ENCODE results near the gene HK1.

DNA sequence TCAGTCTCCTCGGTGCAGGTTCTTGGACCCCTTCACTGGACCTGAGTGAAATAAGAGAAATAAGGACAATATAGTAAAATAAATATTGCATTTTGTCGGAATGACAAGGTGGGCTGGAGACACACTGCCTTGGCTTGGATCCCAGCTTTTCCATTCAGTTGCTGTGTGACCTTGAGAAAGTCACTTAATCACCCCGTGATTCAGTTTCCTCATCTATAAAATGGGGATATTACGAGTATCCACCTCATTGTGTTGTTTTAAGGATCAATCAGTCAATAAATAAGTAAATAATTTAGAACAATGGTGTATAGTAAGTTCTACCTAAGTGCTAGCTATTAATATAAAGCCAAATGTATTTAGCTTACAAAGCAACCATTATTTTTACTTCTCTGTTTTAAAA is 29.1 kb downstream of the HK1 start:
- TF ChIP-seq POLR2A (IDR thresholded peaks at IDR 0.05; ENCODE audit: low read length) (no peak), GATA1 (IDR thresholded peaks at IDR 0.05; ENCODE audit: low read depth, low read length) (no peak)
